ENCODE measurements around the gene GPR146.

The GPR146 gene

DNA sequence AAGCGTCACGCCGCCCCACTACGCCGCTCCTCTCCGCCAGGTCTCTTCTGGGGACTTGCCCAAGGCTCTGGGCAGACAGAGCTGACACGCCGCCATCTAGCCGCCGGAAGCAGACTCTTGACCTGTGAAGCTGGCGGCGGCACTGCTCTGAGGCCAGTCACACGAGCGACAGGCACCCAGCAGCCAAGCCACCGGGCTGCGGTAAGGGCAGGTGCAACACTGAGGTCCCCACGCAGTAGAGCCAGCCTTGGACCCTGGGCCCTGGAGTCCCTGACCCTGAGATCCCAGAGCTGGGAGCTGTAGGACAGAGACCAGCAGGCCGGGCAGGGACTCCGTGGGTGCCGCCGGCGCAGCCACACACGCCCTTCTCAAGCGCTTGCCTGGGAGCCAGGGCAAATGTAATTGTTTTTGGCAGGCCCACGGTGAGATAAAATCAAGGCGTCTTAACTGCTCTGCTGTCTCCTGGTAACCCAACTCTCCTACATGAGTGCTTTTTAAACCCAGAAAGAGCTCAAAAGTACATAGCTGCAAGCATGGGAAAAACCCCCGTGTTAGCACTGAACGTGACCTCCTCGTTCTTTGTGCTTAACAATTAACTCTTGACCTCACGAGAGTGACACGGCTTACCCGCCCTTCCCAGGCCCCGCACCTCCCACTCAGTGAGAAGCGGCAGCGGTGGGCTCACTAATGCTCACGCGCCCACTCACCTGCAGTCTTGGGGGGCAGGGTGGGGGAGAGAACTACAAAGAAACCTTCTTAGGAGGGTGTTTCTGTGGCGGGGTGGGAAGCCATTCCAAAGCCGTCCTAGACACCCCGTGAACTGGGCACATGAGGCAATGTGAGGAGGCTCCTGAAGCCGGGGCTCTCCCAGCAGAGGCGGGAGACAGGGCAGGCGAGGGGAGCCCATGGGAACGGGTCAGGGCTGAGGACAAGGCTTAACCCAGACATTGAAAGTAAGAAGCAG lies 52.1 kb downstream of the GPR146 start:
- no peak for DNase-seq (ENCODE audit: low read depth)
- no peak overlapping the region for H3K4me3 ChIP-seq (ENCODE audit: low read length)
- TF ChIP-seq, protein P1, sequence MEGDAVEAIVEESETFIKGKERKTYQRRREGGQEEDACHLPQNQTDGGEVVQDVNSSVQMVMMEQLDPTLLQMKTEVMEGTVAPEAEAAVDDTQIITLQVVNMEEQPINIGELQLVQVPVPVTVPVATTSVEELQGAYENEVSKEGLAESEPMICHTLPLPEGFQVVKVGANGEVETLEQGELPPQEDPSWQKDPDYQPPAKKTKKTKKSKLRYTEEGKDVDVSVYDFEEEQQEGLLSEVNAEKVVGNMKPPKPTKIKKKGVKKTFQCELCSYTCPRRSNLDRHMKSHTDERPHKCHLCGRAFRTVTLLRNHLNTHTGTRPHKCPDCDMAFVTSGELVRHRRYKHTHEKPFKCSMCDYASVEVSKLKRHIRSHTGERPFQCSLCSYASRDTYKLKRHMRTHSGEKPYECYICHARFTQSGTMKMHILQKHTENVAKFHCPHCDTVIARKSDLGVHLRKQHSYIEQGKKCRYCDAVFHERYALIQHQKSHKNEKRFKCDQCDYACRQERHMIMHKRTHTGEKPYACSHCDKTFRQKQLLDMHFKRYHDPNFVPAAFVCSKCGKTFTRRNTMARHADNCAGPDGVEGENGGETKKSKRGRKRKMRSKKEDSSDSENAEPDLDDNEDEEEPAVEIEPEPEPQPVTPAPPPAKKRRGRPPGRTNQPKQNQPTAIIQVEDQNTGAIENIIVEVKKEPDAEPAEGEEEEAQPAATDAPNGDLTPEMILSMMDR (conservative IDR thresholded peaks at IDR 0.05; ENCODE audit: low read depth, low read length) = no peak

DNA sequence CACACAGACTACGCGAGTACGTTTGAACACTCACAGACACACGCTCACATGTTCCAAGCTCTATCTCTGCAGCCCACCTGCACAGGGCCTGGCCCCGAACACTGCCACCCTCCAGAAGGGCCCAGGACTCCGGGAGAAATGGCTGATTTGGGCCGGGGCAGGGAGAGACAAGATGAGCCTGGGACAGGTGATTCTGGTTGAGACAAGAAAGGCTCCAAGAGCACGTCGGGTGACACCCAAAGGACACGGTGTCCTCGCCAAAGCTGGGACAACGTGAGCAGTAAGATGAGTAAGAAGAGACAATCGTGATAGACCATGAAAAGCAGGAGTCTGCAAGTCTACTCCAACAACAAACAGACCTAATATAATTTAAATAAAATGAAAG lies 52.8 kb downstream of the GPR146 start:
- DNase-seq (ENCODE audit: low read depth) = no peak
- TF ChIP-seq, protein P1 (conservative IDR thresholded peaks at IDR 0.05; ENCODE audit: low read depth, low read length) = no peak
- no peak overlapping the region for H3K4me3 ChIP-seq (ENCODE audit: low read length)

DNA sequence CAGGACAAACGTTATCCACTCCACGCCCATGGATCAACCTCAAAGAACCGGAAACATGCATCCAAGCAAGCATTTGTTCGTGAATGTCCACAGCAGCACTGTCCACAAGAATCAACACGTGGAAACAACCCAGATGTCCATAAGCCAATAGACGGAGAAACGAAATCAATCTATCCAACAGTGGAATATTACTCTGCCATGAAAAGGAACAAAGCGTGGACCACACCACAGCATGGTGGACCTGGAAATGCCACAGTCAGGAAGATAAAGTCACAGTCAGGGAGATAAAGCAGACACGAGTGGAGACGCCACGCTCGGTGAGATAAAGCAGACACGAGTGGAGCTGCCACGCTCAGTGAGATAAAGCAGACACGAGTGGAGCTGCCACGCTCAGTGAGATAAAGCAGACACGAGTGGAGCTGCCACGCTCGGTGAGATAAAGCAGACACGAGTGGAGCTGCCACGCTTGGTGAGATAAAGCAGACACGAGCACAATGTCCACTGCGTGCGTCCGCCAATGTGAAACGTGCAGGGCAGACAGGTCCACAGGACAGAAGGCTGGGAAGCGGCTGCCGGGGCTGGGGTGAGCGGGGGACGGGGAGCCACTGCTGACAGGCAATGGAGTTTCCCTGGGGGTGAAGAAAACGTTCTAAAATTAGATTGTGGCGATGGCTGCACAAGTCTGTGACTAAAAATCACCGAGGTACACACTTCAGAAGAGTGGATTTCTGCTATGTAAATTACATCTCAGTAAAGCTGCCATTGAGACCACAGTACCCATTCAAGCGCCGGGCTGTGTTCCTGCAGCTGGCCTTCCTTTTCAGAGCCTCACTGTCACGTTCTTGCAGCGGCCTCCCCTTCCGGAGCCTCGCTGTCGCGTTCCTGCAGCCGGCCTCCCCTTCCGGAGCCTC lies 54.2 kb downstream of the GPR146 start:
- no peak overlapping the region for H3K4me3 ChIP-seq (ENCODE audit: low read length)
- DNase-seq (ENCODE audit: low read depth) = no peak
- TF ChIP-seq, protein P1 (conservative IDR thresholded peaks at IDR 0.05; ENCODE audit: low read depth, low read length) = no peak

DNA sequence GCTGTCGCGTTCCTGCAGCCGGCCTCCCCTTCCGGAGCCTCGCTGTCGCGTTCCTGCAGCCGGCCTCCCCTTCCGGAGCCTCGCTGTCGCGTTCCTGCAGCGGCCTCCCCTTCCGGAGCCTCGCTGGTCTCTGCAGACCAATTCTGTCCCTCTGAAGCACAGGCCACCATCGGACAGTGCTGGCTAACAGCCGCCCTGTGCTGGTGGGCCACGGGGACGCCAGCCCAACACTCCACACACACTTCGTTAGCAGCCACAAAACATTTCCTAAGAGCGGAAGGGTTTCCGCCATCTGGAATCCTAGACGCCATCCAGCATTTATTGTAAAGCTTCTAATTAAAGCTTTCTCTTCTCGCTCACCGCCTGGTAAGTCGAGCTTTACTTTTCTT lies 54.8 kb downstream of the GPR146 start:
- no peak overlapping the region for H3K4me3 ChIP-seq (ENCODE audit: low read length)
- TF ChIP-seq, protein P1 (conservative IDR thresholded peaks at IDR 0.05; ENCODE audit: low read depth, low read length) = no peak
- no peak for DNase-seq (ENCODE audit: low read depth)

DNA sequence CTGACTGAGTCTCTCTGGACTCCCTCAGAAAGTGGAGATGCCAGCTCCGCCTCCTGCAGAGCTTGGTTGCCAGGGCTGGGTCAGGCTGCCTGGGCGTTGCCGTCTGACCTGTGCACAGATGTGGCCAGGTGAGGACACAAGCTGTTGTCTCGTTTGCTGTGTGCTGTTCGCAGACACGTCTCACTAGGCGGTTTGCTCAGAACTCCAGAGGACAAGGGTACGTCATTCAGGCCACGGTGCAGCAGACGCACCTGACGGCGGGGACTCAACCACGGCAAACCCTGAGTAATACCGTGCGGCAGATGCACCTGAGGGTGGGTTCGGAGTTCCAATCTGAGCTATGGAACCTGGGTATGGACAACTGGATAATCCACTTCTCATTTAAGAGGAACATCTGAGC lies 55.3 kb downstream of the GPR146 start:
- DNase-seq (ENCODE audit: low read depth) = no peak
- TF ChIP-seq, protein P1 (conservative IDR thresholded peaks at IDR 0.05; ENCODE audit: low read depth, low read length) = no peak
- H3K4me3 ChIP-seq (ENCODE audit: low read length) = no peak overlapping the region

DNA sequence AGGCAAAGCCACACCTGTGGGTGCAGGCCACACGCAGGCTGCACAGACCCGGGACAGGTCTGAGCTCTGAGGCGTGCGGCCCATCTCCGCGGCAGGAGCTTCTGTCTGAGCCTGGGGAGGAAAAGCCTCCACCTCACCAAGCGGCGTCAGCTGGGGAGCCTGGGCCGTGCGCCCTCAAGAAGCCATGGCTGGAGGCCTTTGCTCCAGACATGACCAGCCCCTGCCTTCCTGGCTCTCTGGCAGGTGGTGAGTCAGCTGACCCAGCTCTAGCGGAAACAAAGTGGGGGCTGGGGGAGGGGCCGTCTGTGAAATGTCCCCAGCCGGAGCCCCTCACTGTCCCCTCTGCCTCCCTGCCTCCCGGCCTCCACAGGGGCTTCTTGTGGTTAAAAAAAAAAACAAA lies 56.0 kb downstream of the GPR146 start:
- TF ChIP-seq, protein P1 (conservative IDR thresholded peaks at IDR 0.05; ENCODE audit: low read depth, low read length) = no peak
- no peak overlapping the region for H3K4me3 ChIP-seq (ENCODE audit: low read length)
- DNase-seq (ENCODE audit: low read depth) = no peak

Measured in retinal pigment epithelial cell (primary cell).